GM10266 (cell line): Measurements from ENCODE around the gene SMARCAD1.

ENCODE experiments used
- DNase-seq: peaks from one replicate; pipeline ENCODE4 v3.0.0; 2012; ENCODE audit errors: extremely low spot score
- TF ChIP-seq, protein P1 (sequence below): IDR thresholded peaks from 2 replicates; pipeline ENCODE4 v1.5.1; 2012; ENCODE audit warnings: mild to moderate bottlenecking, low read depth; ENCODE audit not compliant: control insufficient read depth, insufficient read depth; ENCODE audit errors: missing control alignments

SMARCAD1 gene

DNA sequence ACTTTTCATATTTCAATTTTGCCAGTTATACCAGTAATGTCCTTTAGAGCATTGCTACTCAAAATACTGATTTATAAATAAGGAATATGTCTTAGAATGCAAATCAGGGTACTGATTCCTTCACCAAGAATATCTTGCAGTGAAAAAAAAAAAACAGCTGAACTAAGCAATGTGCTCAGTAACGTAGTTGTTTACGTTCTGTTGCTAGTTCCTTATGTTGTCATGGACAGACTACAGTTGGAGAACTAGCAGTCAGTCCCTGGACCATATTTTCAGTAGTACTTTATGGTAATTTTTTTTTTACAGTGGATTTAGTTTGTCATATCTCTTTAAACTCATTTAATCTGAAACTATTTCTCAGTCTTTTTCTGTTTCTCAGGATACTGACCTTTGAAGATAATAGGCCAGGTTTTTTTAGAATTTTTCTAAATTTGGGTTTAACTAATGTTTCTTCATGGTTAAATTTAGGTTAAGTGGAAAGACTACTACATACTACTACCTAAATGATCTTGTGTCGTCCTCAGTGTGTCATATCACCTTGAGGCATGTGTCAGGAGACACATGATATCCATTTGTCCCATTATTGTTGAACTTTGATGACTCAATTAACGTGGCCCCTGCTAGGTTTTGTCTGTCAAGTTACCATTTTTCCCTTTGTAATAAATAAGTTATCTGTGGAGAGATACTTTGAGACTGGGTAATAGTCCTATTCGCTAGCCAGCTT lies 21.0 kb downstream of the SMARCAD1 start:
- DNase-seq, result no peak
- TF ChIP-seq, protein P1, sequence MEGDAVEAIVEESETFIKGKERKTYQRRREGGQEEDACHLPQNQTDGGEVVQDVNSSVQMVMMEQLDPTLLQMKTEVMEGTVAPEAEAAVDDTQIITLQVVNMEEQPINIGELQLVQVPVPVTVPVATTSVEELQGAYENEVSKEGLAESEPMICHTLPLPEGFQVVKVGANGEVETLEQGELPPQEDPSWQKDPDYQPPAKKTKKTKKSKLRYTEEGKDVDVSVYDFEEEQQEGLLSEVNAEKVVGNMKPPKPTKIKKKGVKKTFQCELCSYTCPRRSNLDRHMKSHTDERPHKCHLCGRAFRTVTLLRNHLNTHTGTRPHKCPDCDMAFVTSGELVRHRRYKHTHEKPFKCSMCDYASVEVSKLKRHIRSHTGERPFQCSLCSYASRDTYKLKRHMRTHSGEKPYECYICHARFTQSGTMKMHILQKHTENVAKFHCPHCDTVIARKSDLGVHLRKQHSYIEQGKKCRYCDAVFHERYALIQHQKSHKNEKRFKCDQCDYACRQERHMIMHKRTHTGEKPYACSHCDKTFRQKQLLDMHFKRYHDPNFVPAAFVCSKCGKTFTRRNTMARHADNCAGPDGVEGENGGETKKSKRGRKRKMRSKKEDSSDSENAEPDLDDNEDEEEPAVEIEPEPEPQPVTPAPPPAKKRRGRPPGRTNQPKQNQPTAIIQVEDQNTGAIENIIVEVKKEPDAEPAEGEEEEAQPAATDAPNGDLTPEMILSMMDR, result no peak

DNA sequence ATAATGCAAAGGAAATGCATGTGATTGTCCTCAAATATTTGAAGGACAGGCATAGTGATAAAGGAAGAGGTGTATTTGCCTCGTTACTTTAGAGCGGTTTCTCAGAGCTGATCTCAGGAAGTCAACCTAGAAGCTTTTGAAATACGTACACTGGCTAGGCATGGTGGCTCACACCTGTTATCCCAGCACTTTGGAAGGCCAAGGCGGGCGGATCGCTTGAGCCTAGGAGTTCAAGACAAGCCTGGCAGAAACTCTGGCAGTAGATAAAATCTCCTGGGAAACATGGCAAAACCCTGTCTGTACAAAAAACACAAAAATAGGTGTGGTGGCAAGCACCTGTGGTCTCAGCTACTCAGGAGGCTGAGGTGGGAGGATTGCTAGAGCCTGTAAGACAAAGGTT lies 24.9 kb downstream of the SMARCAD1 start:
- DNase-seq, result no peak
- TF ChIP-seq, protein P1, result no peak

DNA sequence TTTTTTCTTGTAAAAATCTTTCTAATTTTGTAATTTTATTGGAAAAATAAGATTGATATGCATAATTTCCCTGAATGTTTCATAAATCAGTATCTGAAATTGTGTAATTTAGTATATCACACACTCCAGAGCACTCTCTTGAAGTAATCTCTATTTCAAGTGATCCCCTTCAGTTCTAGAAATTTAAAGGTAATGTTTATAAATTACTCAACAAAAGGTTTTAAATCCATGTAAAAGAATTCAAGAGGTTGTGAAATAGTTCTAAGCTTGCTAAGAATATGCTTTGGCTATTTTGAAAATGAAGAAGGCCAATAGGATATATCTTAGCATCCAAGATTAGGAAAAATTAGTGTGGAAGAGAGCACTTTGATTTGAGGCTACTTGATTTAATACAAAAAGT lies 28.2 kb downstream of the SMARCAD1 start:
- TF ChIP-seq, protein P1, result no peak
- no peak for DNase-seq

DNA sequence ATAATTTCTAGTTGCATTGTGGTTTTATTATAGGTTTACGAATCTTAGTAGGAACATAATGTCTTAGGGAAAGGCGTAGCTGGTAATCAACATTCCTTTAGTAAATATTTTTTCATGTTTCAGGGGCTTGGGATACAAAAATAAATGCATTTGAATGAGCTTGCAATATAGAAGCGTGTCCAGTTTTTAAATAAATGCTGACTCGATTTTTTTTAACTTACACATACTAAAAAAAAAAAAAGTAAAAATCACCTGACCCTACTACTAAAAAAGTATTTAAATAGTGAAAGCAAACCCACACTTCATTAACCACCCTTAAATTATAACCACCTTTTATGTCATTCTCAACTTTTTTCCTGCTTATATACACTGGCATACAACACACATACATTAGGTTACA lies 29.6 kb downstream of the SMARCAD1 start:
- DNase-seq, result no peak
- TF ChIP-seq, protein P1, result no peak

DNA sequence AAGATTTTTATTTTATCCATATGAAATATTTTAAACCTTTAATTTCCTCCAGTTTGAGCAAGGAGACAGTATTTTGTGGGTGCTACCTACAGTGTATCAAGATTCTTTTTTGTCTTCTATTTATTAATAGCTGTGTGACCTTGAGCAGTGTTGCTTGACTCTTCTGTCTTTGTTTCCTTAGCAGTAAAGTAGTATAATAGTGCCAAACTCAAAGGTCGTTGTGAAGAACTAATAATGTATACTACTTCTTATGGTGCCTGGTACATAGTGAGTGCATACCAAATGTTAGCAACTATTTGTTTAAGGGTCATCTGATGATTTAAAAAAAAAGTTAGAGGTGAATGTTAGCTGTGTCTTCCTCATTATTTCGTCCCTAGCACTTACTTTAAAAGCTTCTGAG lies 30.5 kb downstream of the SMARCAD1 start:
- TF ChIP-seq, protein P1, result no peak
- DNase-seq, result no peak

DNA sequence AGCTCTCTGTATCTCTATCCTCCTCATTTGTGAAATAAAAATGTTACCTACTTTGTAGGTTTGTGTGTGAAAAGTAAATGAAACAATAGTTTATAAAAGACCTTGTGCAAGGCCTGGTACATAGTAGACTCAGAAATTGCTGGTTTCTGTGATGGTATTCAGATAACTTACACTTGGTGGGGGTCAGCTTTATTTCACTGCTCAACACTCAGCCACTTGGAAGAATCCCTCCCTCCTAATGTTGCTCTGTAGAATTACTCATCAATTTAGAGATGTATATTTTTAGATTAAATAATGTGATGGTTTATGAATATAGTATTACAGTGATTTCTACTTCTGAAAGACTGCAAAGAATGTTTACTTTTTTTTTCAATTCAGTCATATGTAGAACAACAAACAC lies 32.7 kb downstream of the SMARCAD1 start:
- no peak for DNase-seq
- TF ChIP-seq, protein P1, result no peak

DNA sequence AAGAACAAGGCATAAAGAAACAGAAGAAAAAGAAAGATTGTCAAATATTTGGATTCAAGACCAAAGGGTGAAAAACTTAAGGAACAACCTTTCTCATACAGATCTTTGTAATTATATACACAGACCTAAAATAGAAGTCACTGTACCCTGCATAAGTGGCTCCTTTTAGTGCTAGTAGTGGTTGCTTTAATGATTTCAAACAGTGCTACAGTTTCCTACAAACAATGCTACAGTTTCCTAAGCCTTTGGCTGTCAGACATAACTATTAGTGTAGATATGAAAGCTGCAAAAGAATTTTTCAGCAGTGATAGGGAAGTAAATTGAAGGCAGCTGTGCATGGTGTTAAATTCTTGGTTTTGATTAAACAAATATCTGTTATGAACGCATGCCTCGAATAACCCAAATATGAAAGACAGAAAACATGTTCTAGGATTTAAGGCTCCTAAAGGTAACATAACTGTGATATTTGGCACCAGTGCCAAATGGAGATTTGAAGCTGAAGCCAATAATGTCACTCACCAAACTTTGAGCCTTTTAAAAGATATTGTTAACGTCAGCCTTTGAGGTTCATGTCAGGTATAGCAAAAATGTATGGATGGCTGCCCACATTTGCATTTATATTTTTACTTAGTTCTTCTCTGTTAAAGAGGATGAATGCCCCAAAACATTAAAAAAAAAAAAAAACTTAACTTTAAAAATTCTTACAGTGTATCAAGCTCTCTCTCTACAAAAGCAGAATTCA lies 36.6 kb downstream of the SMARCAD1 start:
- TF ChIP-seq, protein P1, result no peak
- DNase-seq, result no peak
